Activated naive CD8-positive, alpha-beta T cell treated with anti-CD3 and anti-CD28 coated beads, Interleukin-2, amount 50 U/mL, for 16 hours (primary cell): ENCODE data around the gene ZNF346.
"Not testable (repeated sequence)": the region's sequence is repeated elsewhere in the genome, so short reads cannot be mapped to it uniquely, and the experiment has no call there.

ENCODE experiments used
- DNase-seq: peaks from one replicate; pipeline ENCODE4 v3.0.0-alpha.2; 2020; ENCODE audit warnings: low read depth, low spot score

The ZNF346 gene

GRCh38 chr5:177008716-177009115, 13.8 kb upstream of the ZNF346 start:
- no peak for DNase-seq

GRCh38 chr5:177010153-177010552, 12.3 kb upstream of the ZNF346 start:
- no peak for DNase-seq

GRCh38 chr5:177015156-177015555, 7.3 kb upstream of the ZNF346 start:
- no peak for DNase-seq

GRCh38 chr5:177018341-177018740, 4.2 kb upstream of the ZNF346 start:
- DNase-seq: no peak

- DNase-seq: no peak
Observed at GRCh38 chr5:177020033-177020432, 2.5 kb upstream of the ZNF346 start.

GRCh38 chr5:177023303-177023664, 788 bp downstream of the ZNF346 start:
- DNase-seq: no peak

GRCh38 chr5:177024559-177024958, 2.1 kb downstream of the ZNF346 start:
- DNase-seq: no peak

- no peak for DNase-seq
Observed at GRCh38 chr5:177025101-177025601, 2.7 kb downstream of the ZNF346 start.

GRCh38 chr5:177027665-177028064, 5.2 kb downstream of the ZNF346 start:
- no peak for DNase-seq

- no peak for DNase-seq
Observed at GRCh38 chr5:177029498-177029897, 7.0 kb downstream of the ZNF346 start.

- no peak for DNase-seq
Observed at GRCh38 chr5:177035976-177036375, 13.5 kb downstream of the ZNF346 start.

- no peak for DNase-seq
Observed at GRCh38 chr5:177036443-177036842, 13.9 kb downstream of the ZNF346 start.

GRCh38 chr5:177036921-177037320, 14.4 kb downstream of the ZNF346 start:
- no peak for DNase-seq

GRCh38 chr5:177040814-177041420, 18.4 kb downstream of the ZNF346 start:
- DNase-seq: no peak

- no peak for DNase-seq
Observed at GRCh38 chr5:177041936-177042335, 19.4 kb downstream of the ZNF346 start.

GRCh38 chr5:177043114-177043513, 20.6 kb downstream of the ZNF346 start:
- DNase-seq: no peak

- DNase-seq: no peak
Observed at GRCh38 chr5:177043958-177044357, 21.5 kb downstream of the ZNF346 start.

- no peak for DNase-seq
Observed at GRCh38 chr5:177044641-177045040, 22.1 kb downstream of the ZNF346 start.

GRCh38 chr5:177045631-177046030, 23.1 kb downstream of the ZNF346 start:
- DNase-seq: no peak

- DNase-seq: not testable (repeated sequence)
Observed at GRCh38 chr5:177048531-177048930, 26.0 kb downstream of the ZNF346 start.

GRCh38 chr5:177049285-177049684, 26.8 kb downstream of the ZNF346 start:
- DNase-seq: no peak

- DNase-seq: no peak
Observed at GRCh38 chr5:177064500-177065277, 42.2 kb downstream of the ZNF346 start.

- no peak for DNase-seq
Observed at GRCh38 chr5:177065491-177065890, 43.0 kb downstream of the ZNF346 start.
